Subcutaneous abdominal adipose tissue (tissue), 5 donors: ENCODE measurements around the gene SEC61G.

Source experiments
- H3K27ac ChIP-seq: one replicate; pipeline ENCODE4 v1.7.0; 2013; ENCODE audit warnings: low read depth, mild to moderate bottlenecking, inconsistent platforms, low read length, moderate library complexity
- H3K27me3 ChIP-seq, 5 donors: one replicate each; pipeline ENCODE4 v1.7.0; 2013; ENCODE audit warnings: low read length in 5 of 5, inconsistent platforms in 1 of 5; ENCODE audit not compliant: control insufficient read depth in 5 of 5, insufficient read depth in 4 of 5
- H3K36me3 ChIP-seq, 5 donors: one replicate each; pipeline ENCODE4 v1.7.0; 2013; ENCODE audit warnings: low read length in 5 of 5; ENCODE audit not compliant: control insufficient read depth in 5 of 5, insufficient read depth in 5 of 5
- H3K4me1 ChIP-seq, 5 donors: one replicate each; pipeline ENCODE4 v1.7.0; 2013; ENCODE audit warnings: low read length in 5 of 5, mild to moderate bottlenecking in 3 of 5, moderate library complexity in 1 of 5; ENCODE audit not compliant: control insufficient read depth in 5 of 5, insufficient read depth in 5 of 5
- H3K4me3 ChIP-seq, 5 donors: one replicate each; pipeline ENCODE4 v1.7.0; 2013; ENCODE audit warnings: low read length in 5 of 5, low read depth in 1 of 5
- H3K9ac ChIP-seq, 5 donors: one replicate each; pipeline ENCODE4 v1.7.0; 2013; ENCODE audit warnings: low read length in 5 of 5, mild to moderate bottlenecking in 4 of 5, moderate library complexity in 3 of 5
- H3K9me3 ChIP-seq, 5 donors: one replicate each; pipeline ENCODE4 v1.7.0; 2013; ENCODE audit warnings: low read length in 5 of 5; ENCODE audit not compliant: control insufficient read depth in 5 of 5
- donor health status: healthy.
- donor health status: healthy.
- donor health status: healthy.
- donor health status: healthy.
- donor health status: healthy.

The SEC61G gene

DNA sequence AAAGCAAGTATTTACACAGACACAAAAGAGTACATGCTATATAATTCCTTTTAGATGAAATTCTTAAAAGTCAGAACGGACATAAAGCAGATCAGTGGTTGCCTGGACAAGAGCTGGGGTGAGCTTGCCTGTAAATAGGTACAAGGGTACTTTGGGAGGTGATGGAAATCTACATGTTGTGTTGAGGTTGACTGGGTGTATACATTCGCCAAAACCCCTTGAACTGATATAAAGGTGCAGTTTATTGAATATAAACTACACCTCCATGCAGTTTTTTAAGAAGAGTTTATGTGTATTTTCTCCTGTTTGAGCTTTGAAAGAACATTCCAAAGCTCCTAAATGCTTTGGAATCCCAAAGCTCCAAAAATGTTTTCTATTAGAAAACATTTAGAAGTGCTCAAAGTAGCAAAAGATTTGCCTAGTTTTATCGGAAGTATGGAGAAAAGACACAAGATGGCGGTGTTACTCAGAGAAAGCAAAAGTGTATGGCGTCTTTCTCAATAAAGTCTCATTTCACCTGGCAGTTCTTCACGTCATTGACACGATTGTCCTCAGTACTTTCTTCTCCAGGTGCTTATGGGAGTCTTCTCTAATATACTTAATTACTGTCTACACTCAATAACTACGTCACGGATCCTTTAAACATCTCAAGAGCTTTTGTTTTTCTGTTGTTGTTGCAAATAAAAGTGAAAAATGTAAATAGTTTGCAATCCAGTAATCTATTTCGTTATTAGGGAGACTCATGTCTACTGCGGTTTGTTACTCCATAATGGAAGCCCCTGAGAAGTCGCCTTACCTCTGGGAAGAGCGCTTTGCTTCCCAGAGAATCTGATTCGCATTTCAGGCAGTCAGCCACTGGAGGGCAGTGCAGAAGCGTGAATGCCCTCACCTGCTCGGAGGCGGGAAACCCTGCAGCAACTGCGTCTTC lies 14.7 kb upstream of the SEC61G start:
- H3K27me3 ChIP-seq: peaks cover 0 to 5% (median 0%) of the 10 kb centered on the region in 5 donors
- peak overlapping the region; percentile 54 to 67 (median 61) for H3K4me3 ChIP-seq
- H3K36me3 ChIP-seq: no peaks in the 10 kb centered on the region
- peak overlapping the region in 4 of 5 donors; percentile 44 to 70 (median 50) for H3K9ac ChIP-seq
- H3K9me3 ChIP-seq: no peaks in the 10 kb centered on the region
- peaks cover 0 to 6% (median 0%) of the 10 kb centered on the region in 5 donors for H3K4me1 ChIP-seq
- H3K27ac ChIP-seq: peak overlapping the region; percentile 18

DNA sequence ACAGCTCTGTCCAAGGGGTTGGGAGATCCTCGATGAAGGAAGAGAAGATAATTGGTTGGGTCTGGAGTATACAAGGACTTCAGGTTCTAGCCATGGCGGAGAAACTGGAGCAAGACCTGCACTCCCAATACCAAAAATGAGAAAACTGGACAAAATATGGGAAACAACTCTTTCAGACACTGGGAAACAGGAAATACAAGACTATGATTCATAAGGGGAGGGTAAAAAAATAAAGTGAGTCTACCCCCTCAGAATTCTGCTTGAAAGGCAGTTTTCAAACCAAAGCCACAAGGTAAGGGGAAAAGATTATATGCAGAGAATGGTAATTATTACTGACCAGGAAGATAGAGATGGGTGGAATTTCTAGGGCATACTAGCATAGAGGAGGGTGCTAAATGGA lies 10.2 kb upstream of the SEC61G start:
- Histone ChIP-seq H3K36me3 (no peaks in the 10 kb centered on the region), H3K27ac (no peak overlapping the region)

DNA sequence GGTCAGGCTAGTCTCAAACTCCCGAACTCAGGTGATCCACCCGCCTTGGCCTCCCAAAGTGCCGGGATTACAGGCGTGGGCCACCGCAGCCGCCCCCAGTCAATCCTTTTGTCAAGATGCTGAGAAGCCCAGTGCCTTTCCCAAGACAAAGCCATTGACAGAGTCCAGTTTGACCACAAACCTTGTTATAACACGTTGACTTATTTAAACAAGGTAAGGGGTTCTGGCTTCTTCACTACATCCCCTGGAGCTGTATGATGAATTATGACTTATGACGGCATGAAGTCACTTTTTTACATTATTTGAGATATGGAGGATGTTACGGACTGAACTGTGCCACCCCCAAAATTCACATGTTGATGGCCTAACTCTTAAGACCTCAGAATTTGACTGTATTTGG lies 5.8 kb upstream of the SEC61G start:
- Histone ChIP-seq H3K4me1 (peaks cover 0 to 5% (median 2%) of the 10 kb centered on the region in 5 donors), H3K27ac (no peak overlapping the region), H3K36me3 (no peaks in the 10 kb centered on the region), H3K9me3 (no peaks in the 10 kb centered on the region), H3K27me3 (peaks cover 0 to 5% (median 0%) of the 10 kb centered on the region in 5 donors), H3K9ac (no peak overlapping the region), H3K4me3 (no peak overlapping the region)

More for the DNA sequence above, 10.2 kb upstream of the SEC61G start:
- Histone ChIP-seq H3K4me3 (no peak overlapping the region), H3K9me3 (no peaks in the 10 kb centered on the region), H3K4me1 (peaks cover 0 to 6% (median 0%) of the 10 kb centered on the region in 5 donors), H3K27me3 (peaks cover 0 to 5% (median 0%) of the 10 kb centered on the region in 5 donors), H3K9ac (no peak overlapping the region)

DNA sequence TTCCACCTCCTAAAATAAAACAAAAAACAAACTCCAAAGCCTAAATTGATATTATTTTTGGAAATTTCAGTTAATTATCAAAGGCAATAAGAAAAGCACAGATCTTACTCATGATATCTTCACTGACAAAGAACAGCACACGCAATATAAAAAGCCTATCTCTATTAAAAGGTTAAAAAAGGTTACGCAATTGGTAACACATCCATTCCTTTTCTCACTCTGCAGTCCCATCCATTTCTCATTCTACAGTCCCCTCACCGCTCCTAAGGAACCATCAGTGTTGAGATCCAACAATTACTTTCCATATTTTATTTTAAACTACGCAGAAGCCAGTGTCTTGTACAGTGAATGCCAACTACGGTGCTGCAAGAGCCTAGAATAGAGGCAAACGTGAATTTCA lies 1.3 kb downstream of the SEC61G start:
- Histone ChIP-seq H3K4me1 (peaks cover 3 to 33% (median 24%) of the 10 kb centered on the region in 5 donors), H3K9me3 (no peaks in the 10 kb centered on the region), H3K9ac (peak overlapping the region in 4 of 5 donors; percentile 91 to 95 (median 94)), H3K27me3 (no peaks in the 10 kb centered on the region), H3K36me3 (peaks cover 4 to 19% (median 15%) of the 10 kb centered on the region in 5 donors), H3K27ac (peak overlapping the region; percentile 81), H3K4me3 (peak overlapping the region; percentile 85 to 98 (median 96))

DNA sequence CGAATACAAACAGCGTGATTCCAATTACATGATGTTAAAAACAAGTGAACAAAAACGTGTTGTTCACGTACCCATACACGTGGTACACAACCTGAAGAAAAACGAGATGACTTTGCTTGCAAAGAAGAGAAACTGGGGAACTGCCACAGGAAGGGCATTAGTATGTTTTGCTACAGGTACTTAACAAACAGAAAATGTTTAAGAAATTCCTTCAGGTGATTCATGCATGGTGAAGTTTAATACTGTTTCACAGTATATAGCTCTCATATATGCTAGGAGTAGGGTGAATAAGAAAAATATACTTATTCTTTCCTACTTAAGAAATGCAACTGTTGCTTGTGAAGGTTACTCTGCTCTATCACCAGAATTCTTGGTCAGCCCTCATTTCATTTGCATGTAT lies 9.8 kb downstream of the SEC61G start:
- Histone ChIP-seq H3K27ac (no peak overlapping the region), H3K36me3 (peaks cover 37 to 59% (median 47%) of the 10 kb centered on the region in 5 donors), H3K9me3 (no peaks in the 10 kb centered on the region), H3K9ac (no peak overlapping the region), H3K27me3 (no peaks in the 10 kb centered on the region), H3K4me3 (no peak overlapping the region), H3K4me1 (no peaks in the 10 kb centered on the region)

DNA sequence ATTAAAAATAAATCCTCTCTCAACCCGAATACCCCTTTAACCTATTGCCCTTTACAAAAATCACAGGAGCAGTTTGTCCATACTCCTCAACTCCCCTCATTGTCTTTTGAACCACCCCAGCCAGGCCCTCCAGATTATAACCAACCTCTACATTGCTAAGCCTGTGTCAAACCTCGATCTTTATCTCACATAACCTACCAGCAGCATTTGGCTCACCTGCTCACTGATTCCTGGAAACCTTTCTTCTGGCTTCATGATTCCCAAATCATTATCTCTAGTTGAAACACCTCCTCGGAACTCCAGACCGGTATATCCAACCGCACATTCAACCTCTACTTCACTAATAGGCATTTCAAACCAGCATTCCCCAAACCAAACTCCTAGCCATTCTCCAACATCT lies 11.8 kb downstream of the SEC61G start:
- H3K36me3 ChIP-seq: peaks cover 29 to 43% (median 38%) of the 10 kb centered on the region in 5 donors

DNA sequence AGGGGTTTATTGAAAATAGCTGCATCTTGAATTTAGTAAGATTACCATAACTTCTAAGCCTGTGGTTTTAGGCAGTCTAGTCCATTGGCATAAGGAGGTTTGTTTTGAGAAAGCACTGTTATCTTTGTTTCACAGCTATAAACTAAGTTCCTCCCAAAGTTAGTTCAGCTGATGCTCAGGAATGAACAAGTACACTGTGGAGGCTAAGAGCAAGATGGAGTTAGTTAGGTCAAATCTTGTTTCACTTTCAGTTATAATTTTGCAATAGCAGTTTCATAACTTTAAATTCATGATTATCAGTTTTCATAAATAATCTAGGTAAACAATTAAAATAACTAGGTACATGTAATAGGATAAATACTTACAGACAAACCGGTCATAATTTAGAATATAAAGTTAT lies 15.4 kb downstream of the SEC61G start:
- H3K27me3 ChIP-seq: no peaks in the 10 kb centered on the region

More for the DNA sequence above, 11.8 kb downstream of the SEC61G start:
- no peaks in the 10 kb centered on the region for H3K4me1 ChIP-seq
- H3K9ac ChIP-seq: no peak overlapping the region
- no peaks in the 10 kb centered on the region for H3K27me3 ChIP-seq
- H3K9me3 ChIP-seq: no peaks in the 10 kb centered on the region
- H3K27ac ChIP-seq: no peak overlapping the region
- no peak overlapping the region for H3K4me3 ChIP-seq

DNA sequence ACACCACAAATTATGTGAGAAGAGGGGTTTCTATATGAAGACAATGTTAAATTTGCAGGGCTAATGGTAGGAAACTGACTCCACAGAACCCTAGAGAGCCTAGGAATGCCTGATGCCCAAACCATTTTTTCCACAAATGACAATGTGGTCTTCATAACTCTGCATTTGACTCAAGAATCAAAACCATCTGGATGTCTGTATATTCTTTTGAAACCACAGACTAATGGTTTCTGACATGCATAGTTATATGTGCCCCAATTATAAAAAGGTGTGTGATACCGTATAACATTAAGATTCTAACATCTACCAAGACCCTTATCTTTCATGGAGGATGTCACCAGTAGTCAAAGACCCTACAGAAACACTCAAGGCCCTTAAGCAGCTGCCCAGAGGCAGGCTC lies 20.3 kb downstream of the SEC61G start:
- Histone ChIP-seq H3K27ac (no peak overlapping the region), H3K9me3 (no peaks in the 10 kb centered on the region), H3K27me3 (no peaks in the 10 kb centered on the region), H3K4me3 (no peak overlapping the region), H3K4me1 (no peaks in the 10 kb centered on the region), H3K9ac (no peak overlapping the region), H3K36me3 (no peaks in the 10 kb centered on the region)

More for the DNA sequence above, 15.4 kb downstream of the SEC61G start:
- Histone ChIP-seq H3K4me3 (no peak overlapping the region), H3K4me1 (no peaks in the 10 kb centered on the region), H3K27ac (no peak overlapping the region), H3K9me3 (no peaks in the 10 kb centered on the region), H3K36me3 (peaks cover 7 to 22% (median 7%) of the 10 kb centered on the region in 5 donors), H3K9ac (no peak overlapping the region)

DNA sequence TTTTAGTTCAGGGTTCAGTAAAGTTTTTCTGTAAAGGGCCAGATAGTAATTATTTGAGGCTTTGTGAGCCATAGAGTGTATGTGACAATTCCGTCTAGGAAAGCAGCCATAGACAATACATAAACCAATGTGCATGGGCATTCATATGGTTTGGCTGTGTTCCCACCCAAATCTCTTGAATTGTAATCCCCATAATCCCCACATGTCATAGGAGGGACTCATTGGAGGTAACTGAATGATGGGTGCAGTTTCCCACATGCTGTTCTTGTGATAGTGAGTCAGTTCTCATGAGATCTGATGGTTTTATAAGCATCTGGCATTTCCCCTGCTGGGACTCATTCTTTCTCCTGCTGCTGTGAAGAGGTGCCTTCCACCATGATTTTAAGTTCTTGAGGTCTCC lies 29.9 kb downstream of the SEC61G start:
- no peak overlapping the region for H3K9ac ChIP-seq

DNA sequence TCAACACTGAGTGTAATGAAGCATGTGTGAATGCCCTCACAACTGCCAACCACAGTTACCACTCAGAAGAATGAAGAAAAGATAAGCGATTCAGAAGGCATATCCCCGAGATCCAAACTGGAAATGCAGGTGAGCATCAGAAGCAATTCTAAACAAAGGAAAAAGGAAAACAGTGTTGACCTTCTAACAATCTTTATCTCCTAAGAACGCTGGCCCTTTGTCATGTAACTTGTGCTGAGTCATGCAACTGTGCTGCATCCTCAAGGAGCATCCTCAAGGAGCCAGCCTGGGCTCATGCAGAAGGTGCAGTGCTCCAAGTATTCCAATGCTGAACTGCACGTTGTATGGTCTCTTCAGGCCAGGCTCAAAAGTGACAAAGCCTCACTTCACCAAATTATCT lies 30.6 kb downstream of the SEC61G start:
- H3K9ac ChIP-seq: no peak overlapping the region
- H3K9me3 ChIP-seq: no peaks in the 10 kb centered on the region
- H3K36me3 ChIP-seq: no peaks in the 10 kb centered on the region
- no peaks in the 10 kb centered on the region for H3K4me1 ChIP-seq
- no peak overlapping the region for H3K27ac ChIP-seq
- H3K27me3 ChIP-seq: no peaks in the 10 kb centered on the region
- H3K4me3 ChIP-seq: no peak overlapping the region

More for the DNA sequence above, 29.9 kb downstream of the SEC61G start:
- Histone ChIP-seq H3K36me3 (no peaks in the 10 kb centered on the region), H3K9me3 (no peaks in the 10 kb centered on the region), H3K4me1 (no peaks in the 10 kb centered on the region), H3K4me3 (no peak overlapping the region), H3K27ac (no peak overlapping the region), H3K27me3 (no peaks in the 10 kb centered on the region)
